Measurements from ENCODE around the gene MINDY2.

Gene MINDY2

GRCh38 chr15:58770519-58770856, 614 bp upstream of the MINDY2 start:
- Histone ChIP-seq H3K4me1 (ENCODE audit: control insufficient read depth in 2 of 2, insufficient read depth in 2 of 2, low read length in 2 of 2) (peaks cover 20 to 25% of the 10 kb centered on the region in 2 donors), H3K27ac (ENCODE audit: low read depth in 2 of 2, low read length in 2 of 2) (peak overlapping the region; percentile 98 to 99), H3K9ac (ENCODE audit: low read depth in 1 of 2, low read length in 2 of 2) (peak overlapping the region; percentile 71 to 94), H3K9me3 (ENCODE audit: control insufficient read depth in 2 of 2, low read length in 2 of 2) (no peaks in the 10 kb centered on the region), H3K36me3 (ENCODE audit: control insufficient read depth in 2 of 2, insufficient read depth in 2 of 2, low read length in 2 of 2) (no peaks in the 10 kb centered on the region), H3K4me3 (ENCODE audit: low read length in 2 of 2) (peak overlapping the region; percentile 94 to 95), H3K27me3 (ENCODE audit: control insufficient read depth in 2 of 2, insufficient read depth in 2 of 2, low read length in 2 of 2) (no peaks in the 10 kb centered on the region)

- H3K9me3 ChIP-seq (ENCODE audit: control insufficient read depth in 2 of 2, low read length in 2 of 2): no peaks in the 10 kb centered on the region
- peaks cover 20 to 25% of the 10 kb centered on the region in 2 donors for H3K4me1 ChIP-seq (ENCODE audit: control insufficient read depth in 2 of 2, insufficient read depth in 2 of 2, low read length in 2 of 2)
- H3K4me3 ChIP-seq (ENCODE audit: low read length in 2 of 2): peak overlapping the region; percentile 90 to 95
- peak overlapping the region; percentile 98 to 99 for H3K27ac ChIP-seq (ENCODE audit: low read depth in 2 of 2, low read length in 2 of 2)
- no peaks in the 10 kb centered on the region for H3K27me3 ChIP-seq (ENCODE audit: control insufficient read depth in 2 of 2, insufficient read depth in 2 of 2, low read length in 2 of 2)
- peak overlapping the region; percentile 81 to 99 for H3K9ac ChIP-seq (ENCODE audit: low read depth in 1 of 2, low read length in 2 of 2)
- H3K36me3 ChIP-seq (ENCODE audit: control insufficient read depth in 2 of 2, insufficient read depth in 2 of 2, low read length in 2 of 2): no peaks in the 10 kb centered on the region
Observed at GRCh38 chr15:58771621-58772250, 634 bp downstream of the MINDY2 start.

GRCh38 chr15:58773024-58773423, 1.9 kb downstream of the MINDY2 start:
- peak overlapping the region; percentile 90 to 95 for H3K4me3 ChIP-seq (ENCODE audit: low read length in 2 of 2)
- no peak overlapping the region for H3K27ac ChIP-seq (ENCODE audit: low read depth in 2 of 2, low read length in 2 of 2)
- peaks cover 20 to 25% of the 10 kb centered on the region in 2 donors for H3K4me1 ChIP-seq (ENCODE audit: control insufficient read depth in 2 of 2, insufficient read depth in 2 of 2, low read length in 2 of 2)
- no peaks in the 10 kb centered on the region for H3K36me3 ChIP-seq (ENCODE audit: control insufficient read depth in 2 of 2, insufficient read depth in 2 of 2, low read length in 2 of 2)
- no peaks in the 10 kb centered on the region for H3K9me3 ChIP-seq (ENCODE audit: control insufficient read depth in 2 of 2, low read length in 2 of 2)
- H3K9ac ChIP-seq (ENCODE audit: low read depth in 1 of 2, low read length in 2 of 2): peak overlapping the region in 1 of 2 donors; percentile 23
- H3K27me3 ChIP-seq (ENCODE audit: control insufficient read depth in 2 of 2, insufficient read depth in 2 of 2, low read length in 2 of 2): no peaks in the 10 kb centered on the region

- Histone ChIP-seq H3K27me3 (ENCODE audit: control insufficient read depth in 2 of 2, insufficient read depth in 2 of 2, low read length in 2 of 2) (no peaks in the 10 kb centered on the region), H3K9ac (ENCODE audit: low read depth in 1 of 2, low read length in 2 of 2) (no peak overlapping the region), H3K27ac (ENCODE audit: low read depth in 2 of 2, low read length in 2 of 2) (no peak overlapping the region), H3K9me3 (ENCODE audit: control insufficient read depth in 2 of 2, low read length in 2 of 2) (no peaks in the 10 kb centered on the region), H3K36me3 (ENCODE audit: control insufficient read depth in 2 of 2, insufficient read depth in 2 of 2, low read length in 2 of 2) (no peaks in the 10 kb centered on the region), H3K4me3 (ENCODE audit: low read length in 2 of 2) (no peak overlapping the region), H3K4me1 (ENCODE audit: control insufficient read depth in 2 of 2, insufficient read depth in 2 of 2, low read length in 2 of 2) (peaks cover 17 to 21% of the 10 kb centered on the region in 2 donors)
Observed at GRCh38 chr15:58775402-58775801, 4.3 kb downstream of the MINDY2 start.

GRCh38 chr15:58777107-58777506, 6.0 kb downstream of the MINDY2 start:
- H3K36me3 ChIP-seq (ENCODE audit: control insufficient read depth in 2 of 2, insufficient read depth in 2 of 2, low read length in 2 of 2): no peaks in the 10 kb centered on the region
- no peak overlapping the region for H3K4me3 ChIP-seq (ENCODE audit: low read length in 2 of 2)
- peaks cover 10 to 18% of the 10 kb centered on the region in 2 donors for H3K4me1 ChIP-seq (ENCODE audit: control insufficient read depth in 2 of 2, insufficient read depth in 2 of 2, low read length in 2 of 2)
- no peak overlapping the region for H3K27ac ChIP-seq (ENCODE audit: low read depth in 2 of 2, low read length in 2 of 2)
- no peak overlapping the region for H3K9ac ChIP-seq (ENCODE audit: low read depth in 1 of 2, low read length in 2 of 2)
- no peaks in the 10 kb centered on the region for H3K27me3 ChIP-seq (ENCODE audit: control insufficient read depth in 2 of 2, insufficient read depth in 2 of 2, low read length in 2 of 2)
- H3K9me3 ChIP-seq (ENCODE audit: control insufficient read depth in 2 of 2, low read length in 2 of 2): no peaks in the 10 kb centered on the region

GRCh38 chr15:58779554-58779953, 8.5 kb downstream of the MINDY2 start:
- Histone ChIP-seq H3K9ac (ENCODE audit: low read depth in 1 of 2, low read length in 2 of 2) (no peak overlapping the region), H3K27ac (ENCODE audit: low read depth in 2 of 2, low read length in 2 of 2) (no peak overlapping the region), H3K9me3 (ENCODE audit: control insufficient read depth in 2 of 2, low read length in 2 of 2) (no peaks in the 10 kb centered on the region), H3K4me1 (ENCODE audit: control insufficient read depth in 2 of 2, insufficient read depth in 2 of 2, low read length in 2 of 2) (no peaks in the 10 kb centered on the region), H3K36me3 (ENCODE audit: control insufficient read depth in 2 of 2, insufficient read depth in 2 of 2, low read length in 2 of 2) (no peaks in the 10 kb centered on the region), H3K4me3 (ENCODE audit: low read length in 2 of 2) (no peak overlapping the region), H3K27me3 (ENCODE audit: control insufficient read depth in 2 of 2, insufficient read depth in 2 of 2, low read length in 2 of 2) (no peaks in the 10 kb centered on the region)

GRCh38 chr15:58785355-58785754, 14.3 kb downstream of the MINDY2 start:
- Histone ChIP-seq H3K9me3 (ENCODE audit: control insufficient read depth in 2 of 2, low read length in 2 of 2) (no peaks in the 10 kb centered on the region), H3K9ac (ENCODE audit: low read depth in 1 of 2, low read length in 2 of 2) (no peak overlapping the region), H3K36me3 (ENCODE audit: control insufficient read depth in 2 of 2, insufficient read depth in 2 of 2, low read length in 2 of 2) (no peaks in the 10 kb centered on the region), H3K4me3 (ENCODE audit: low read length in 2 of 2) (no peak overlapping the region), H3K4me1 (ENCODE audit: control insufficient read depth in 2 of 2, insufficient read depth in 2 of 2, low read length in 2 of 2) (no peaks in the 10 kb centered on the region), H3K27ac (ENCODE audit: low read depth in 2 of 2, low read length in 2 of 2) (no peak overlapping the region), H3K27me3 (ENCODE audit: control insufficient read depth in 2 of 2, insufficient read depth in 2 of 2, low read length in 2 of 2) (no peaks in the 10 kb centered on the region)

GRCh38 chr15:58788056-58788710, 17.1 kb downstream of the MINDY2 start:
- Histone ChIP-seq H3K27me3 (ENCODE audit: control insufficient read depth in 2 of 2, insufficient read depth in 2 of 2, low read length in 2 of 2) (no peaks in the 10 kb centered on the region), H3K4me1 (ENCODE audit: control insufficient read depth in 2 of 2, insufficient read depth in 2 of 2, low read length in 2 of 2) (no peaks in the 10 kb centered on the region), H3K36me3 (ENCODE audit: control insufficient read depth in 2 of 2, insufficient read depth in 2 of 2, low read length in 2 of 2) (no peaks in the 10 kb centered on the region), H3K4me3 (ENCODE audit: low read length in 2 of 2) (no peak overlapping the region), H3K9ac (ENCODE audit: low read depth in 1 of 2, low read length in 2 of 2) (no peak overlapping the region), H3K27ac (ENCODE audit: low read depth in 2 of 2, low read length in 2 of 2) (no peak overlapping the region), H3K9me3 (ENCODE audit: control insufficient read depth in 2 of 2, low read length in 2 of 2) (no peaks in the 10 kb centered on the region)

GRCh38 chr15:58793862-58794261, 22.8 kb downstream of the MINDY2 start:
- Histone ChIP-seq H3K27me3 (ENCODE audit: control insufficient read depth in 2 of 2, insufficient read depth in 2 of 2, low read length in 2 of 2) (no peaks in the 10 kb centered on the region), H3K4me1 (ENCODE audit: control insufficient read depth in 2 of 2, insufficient read depth in 2 of 2, low read length in 2 of 2) (no peaks in the 10 kb centered on the region), H3K9me3 (ENCODE audit: control insufficient read depth in 2 of 2, low read length in 2 of 2) (no peaks in the 10 kb centered on the region), H3K36me3 (ENCODE audit: control insufficient read depth in 2 of 2, insufficient read depth in 2 of 2, low read length in 2 of 2) (no peaks in the 10 kb centered on the region), H3K4me3 (ENCODE audit: low read length in 2 of 2) (no peak overlapping the region), H3K9ac (ENCODE audit: low read depth in 1 of 2, low read length in 2 of 2) (no peak overlapping the region), H3K27ac (ENCODE audit: low read depth in 2 of 2, low read length in 2 of 2) (no peak overlapping the region)

- Histone ChIP-seq H3K9me3 (ENCODE audit: control insufficient read depth in 2 of 2, low read length in 2 of 2) (no peaks in the 10 kb centered on the region), H3K27ac (ENCODE audit: low read depth in 2 of 2, low read length in 2 of 2) (no peak overlapping the region), H3K9ac (ENCODE audit: low read depth in 1 of 2, low read length in 2 of 2) (no peak overlapping the region), H3K4me1 (ENCODE audit: control insufficient read depth in 2 of 2, insufficient read depth in 2 of 2, low read length in 2 of 2) (no peaks in the 10 kb centered on the region), H3K4me3 (ENCODE audit: low read length in 2 of 2) (no peak overlapping the region), H3K27me3 (ENCODE audit: control insufficient read depth in 2 of 2, insufficient read depth in 2 of 2, low read length in 2 of 2) (no peaks in the 10 kb centered on the region), H3K36me3 (ENCODE audit: control insufficient read depth in 2 of 2, insufficient read depth in 2 of 2, low read length in 2 of 2) (no peaks in the 10 kb centered on the region)
Observed at GRCh38 chr15:58795825-58796224, 24.7 kb downstream of the MINDY2 start.
